ENCODE results near the gene PLXNA1. TPM values are rescaled to one million over a fixed set of nuclear protein-coding genes. Genes with fewer than 3 reads are reported as not detected.

PLXNA1 gene
- total RNA-seq, 1 experiment from 2014 or later, result 30.3 TPM

- intact Hi-C loops (cut with micrococcal nuclease), result no loop called here
- ATAC-seq (no peak), DNase-seq (ENCODE audit: low read depth, low spot score) (no peak)
- Histone ChIP-seq H4K20me1 (ENCODE audit: insufficient read depth) (no peaks in the 10 kb centered on the region), H3K79me2 (ENCODE audit: insufficient read depth, low read length) (no peaks in the 10 kb centered on the region), H3K27ac (ENCODE audit: low read depth, low read length) (no peak overlapping the region), H3K36me3 (ENCODE audit: control insufficient read depth in 1 of 2, insufficient read depth in 2 of 2, low read length in 2 of 2) (no peaks in the 10 kb centered on the region), H3K4me1 (ENCODE audit: control insufficient read depth in 1 of 2, insufficient read depth in 2 of 2, low read length in 2 of 2) (no peaks in the 10 kb centered on the region), H3K4me2 (ENCODE audit: low read length) (no peak overlapping the region), H3K9me3 (ENCODE audit: control insufficient read depth in 1 of 2, insufficient read depth in 1 of 2, low read depth in 1 of 2, low read length in 2 of 2) (no peaks in the 10 kb centered on the region), H3K9me2 (ENCODE audit: insufficient read depth) (no peaks in the 10 kb centered on the region), H3K27me3 (ENCODE audit: insufficient read depth, low read length) (no peaks in the 10 kb centered on the region), H3K9ac (ENCODE audit: low read length) (no peak overlapping the region), H2AFZ (ENCODE audit: low read depth, low read length, poor library complexity, severe bottlenecking) (no peak overlapping the region), H3K4me3 (replicated peaks in 1 of 2; ENCODE audit: low read depth in 1 of 2, low read length in 2 of 2) (no peak overlapping the region)
- POLR2A ChIA-PET, result no interaction called here
- CTCF ChIA-PET, result no interaction called here
- RAD21 ChIA-PET (ENCODE audit: low non-redundant PET in 1 of 2, low total read pairs in 2 of 2, uncharacterized antibody in 2 of 2, unreplicated experiment in 2 of 2), result no interaction called here
- TF ChIP-seq JUND (IDR thresholded peaks at IDR 0.05), result no peak
- no peak for TF ChIP-seq YY1 (IDR thresholded peaks at IDR 0.05; ENCODE audit: extremely low read depth, insufficient replicate concordance, low read depth, low read length)
- TF ChIP-seq SP1 (IDR thresholded peaks at IDR 0.05; ENCODE audit: low read depth), result no peak
- TF ChIP-seq FOSL1 (IDR thresholded peaks at IDR 0.05; ENCODE audit: low read depth), result no peak
- TF ChIP-seq SRF (IDR thresholded peaks at IDR 0.05; ENCODE audit: low read depth), result no peak
- no peak for TF ChIP-seq RAD21 (IDR thresholded peaks at IDR 0.05; ENCODE audit: low read depth)
- TF ChIP-seq POLR2A (IDR thresholded peaks at IDR 0.05; ENCODE audit: borderline replicate concordance, extremely low read depth, insufficient read depth, insufficient read length), result no peak
- TF ChIP-seq CBX3 (IDR thresholded peaks at IDR 0.05; ENCODE audit: low read depth), result no peak
- TF ChIP-seq ZNF274 (IDR thresholded peaks at IDR 0.05; ENCODE audit: low read depth, low read length), result no peak
- TF ChIP-seq ZBTB33 (IDR thresholded peaks at IDR 0.05; ENCODE audit: extremely low read depth, insufficient replicate concordance, low read length), result no peak
- TF ChIP-seq SIN3A (IDR thresholded peaks at IDR 0.05; ENCODE audit: low read depth), result no peak
- no peak for TF ChIP-seq ATF3 (IDR thresholded peaks at IDR 0.05)
- BruUV-seq (replicated peaks), result no TSS peak
These were observed 45.4 kb upstream of the PLXNA1 start for GRCh38 chr3:126937533-126937932.
